ENCODE results near the gene SGPP1.
"Not testable (repeated sequence)": the region's sequence is repeated elsewhere in the genome, so short reads cannot be mapped to it uniquely, and the experiment has no call there.

SGPP1 gene

GRCh38 chr14:63678536-63678935 lies 49.3 kb downstream of the SGPP1 start:
- DNase-seq (ENCODE audit: low read depth), result no peak
- no peak overlapping the region for H3K4me3 ChIP-seq (ENCODE audit: low read depth, low read length)

- DNase-seq (ENCODE audit: low read depth), result peak; percentile 17
- no peak overlapping the region for H3K4me3 ChIP-seq (ENCODE audit: low read depth, low read length)
Measured at GRCh38 chr14:63677891-63678379, 49.9 kb downstream of the SGPP1 start.

- H3K4me3 ChIP-seq (ENCODE audit: low read depth, low read length), result no peak overlapping the region
- DNase-seq (ENCODE audit: low read depth), result no peak
Measured at GRCh38 chr14:63676615-63677014, 51.2 kb downstream of the SGPP1 start.

GRCh38 chr14:63673886-63674497 lies 53.9 kb downstream of the SGPP1 start:
- DNase-seq (ENCODE audit: low read depth), result no peak
- H3K4me3 ChIP-seq (ENCODE audit: low read depth, low read length), result no peak overlapping the region

GRCh38 chr14:63673255-63673654 lies 54.6 kb downstream of the SGPP1 start:
- no peak for DNase-seq (ENCODE audit: low read depth)
- H3K4me3 ChIP-seq (ENCODE audit: low read depth, low read length), result no peak overlapping the region

GRCh38 chr14:63672417-63673180 lies 55.3 kb downstream of the SGPP1 start:
- no peak overlapping the region for H3K4me3 ChIP-seq (ENCODE audit: low read depth, low read length)
- DNase-seq (ENCODE audit: low read depth), result no peak

- no peak for DNase-seq (ENCODE audit: low read depth)
- no peak overlapping the region for H3K4me3 ChIP-seq (ENCODE audit: low read depth, low read length)
Measured at GRCh38 chr14:63671987-63672386, 55.9 kb downstream of the SGPP1 start.

GRCh38 chr14:63670692-63671091 lies 57.2 kb downstream of the SGPP1 start:
- no peak overlapping the region for H3K4me3 ChIP-seq (ENCODE audit: low read depth, low read length)
- DNase-seq (ENCODE audit: low read depth), result no peak

- H3K4me3 ChIP-seq (ENCODE audit: low read depth, low read length), result no peak overlapping the region
- no peak for DNase-seq (ENCODE audit: low read depth)
Measured at GRCh38 chr14:63666335-63666734, 61.5 kb downstream of the SGPP1 start.

DNA sequence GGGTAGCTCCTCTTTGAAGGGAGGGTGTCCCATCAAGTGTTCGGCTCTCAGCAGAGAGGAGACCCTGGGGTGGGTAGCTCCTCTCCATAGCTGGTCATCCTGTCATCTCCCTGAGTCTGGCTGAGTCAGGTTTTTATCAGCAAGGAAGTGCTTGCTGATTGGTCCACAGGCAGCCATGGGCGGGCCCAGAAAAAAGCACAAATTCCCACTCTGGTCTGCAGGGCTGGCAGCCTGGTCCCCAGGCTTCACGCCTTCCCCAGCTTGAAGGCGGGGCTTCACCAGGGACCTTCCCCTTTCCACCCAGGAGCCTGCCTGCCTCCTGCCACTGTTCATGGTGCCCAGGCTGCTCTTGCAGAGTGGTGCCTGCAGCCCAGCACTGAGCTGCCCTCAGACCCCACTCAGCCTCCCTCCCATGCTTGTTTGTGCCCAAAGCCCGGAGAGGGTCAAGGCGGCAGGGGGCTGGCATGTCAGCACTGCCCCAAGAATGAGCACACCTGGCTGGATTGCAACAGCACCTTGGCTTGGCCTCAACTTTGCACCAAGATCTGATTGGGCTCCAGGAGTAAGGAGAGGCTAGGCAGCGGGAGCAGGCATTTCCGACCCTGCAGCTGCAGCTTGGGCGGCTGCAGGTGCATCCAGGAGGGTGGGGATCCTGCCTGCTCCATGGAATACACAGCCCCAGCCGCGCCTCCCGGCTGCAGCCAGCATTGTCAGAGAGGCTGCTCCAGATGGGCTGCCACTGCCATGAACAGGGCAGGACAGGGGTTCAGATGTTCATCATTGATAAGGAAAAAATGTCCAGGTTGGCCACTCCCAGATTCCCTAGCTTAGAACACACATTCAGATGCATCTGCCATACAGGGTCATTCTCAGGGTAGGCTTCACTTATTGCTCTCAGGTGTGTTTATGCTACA lies 64.2 kb downstream of the SGPP1 start:
- H3K4me3 ChIP-seq (ENCODE audit: low read depth, low read length), result no peak overlapping the region
- no peak for DNase-seq (ENCODE audit: low read depth)

- H3K4me3 ChIP-seq (ENCODE audit: low read depth, low read length), result no peak overlapping the region
- DNase-seq (ENCODE audit: low read depth), result no peak
Measured at GRCh38 chr14:63662776-63663175, 65.1 kb downstream of the SGPP1 start.

DNA sequence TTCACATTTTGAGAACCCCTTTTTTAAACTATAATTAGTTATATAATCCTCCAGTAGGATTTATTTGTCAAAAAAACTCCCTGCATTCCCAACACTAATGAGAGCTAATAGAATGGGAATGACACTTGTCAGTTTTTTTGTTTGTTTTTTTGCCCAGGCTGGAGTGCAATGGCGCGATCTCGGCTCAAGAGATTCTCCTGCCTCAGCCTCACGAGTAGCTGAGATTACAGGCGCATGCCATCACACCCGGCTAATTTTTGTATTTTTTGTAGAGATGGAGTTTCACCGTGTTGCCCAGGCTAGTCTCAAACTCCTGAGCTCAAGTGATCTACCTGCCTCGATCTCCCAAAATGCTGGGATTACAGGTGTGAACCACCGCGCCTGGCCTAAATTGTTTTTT lies 66.0 kb downstream of the SGPP1 start:
- DNase-seq (ENCODE audit: low read depth); H3K4me3 ChIP-seq (ENCODE audit: low read depth, low read length): not testable (repeated sequence)

DNA sequence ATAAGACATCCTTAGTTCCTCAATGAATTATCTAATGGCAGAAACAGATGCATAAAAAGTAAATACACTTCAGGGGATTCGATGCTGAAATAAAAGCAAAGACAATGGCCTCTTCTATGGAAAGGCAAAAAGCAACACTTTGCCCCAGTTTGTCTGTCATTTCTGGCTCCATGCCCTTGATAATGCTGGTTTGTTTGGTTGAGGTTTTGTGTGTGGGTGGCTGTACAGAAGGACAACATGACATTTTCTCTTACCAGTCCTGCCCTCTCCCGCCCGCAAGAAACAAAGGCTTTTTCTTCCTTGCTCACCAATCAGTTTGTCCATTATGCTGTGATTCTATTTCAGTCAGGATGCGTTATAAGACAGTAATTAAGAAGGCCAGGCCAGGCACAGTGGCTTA lies 68.1 kb downstream of the SGPP1 start:
- H3K4me3 ChIP-seq (ENCODE audit: low read depth, low read length), result no peak overlapping the region

DNA sequence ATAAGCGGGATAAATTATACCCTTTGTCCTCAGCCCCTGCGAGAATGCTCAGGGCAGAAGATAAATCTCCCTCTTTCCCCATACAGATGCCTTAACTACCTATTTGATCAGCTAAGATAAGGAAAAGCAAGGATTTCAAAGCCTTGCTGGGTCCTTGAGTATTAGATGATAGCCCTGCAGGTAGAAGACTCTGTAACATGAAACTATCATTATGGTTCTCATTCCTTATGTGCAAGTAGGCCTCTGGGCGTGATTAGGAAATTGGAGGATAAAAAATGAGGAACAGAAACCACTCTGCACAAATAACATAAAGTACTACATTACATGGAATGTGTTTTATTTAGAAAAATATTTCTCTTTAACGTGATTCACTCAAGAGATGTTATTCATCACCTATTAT lies 71.7 kb downstream of the SGPP1 start:
- DNase-seq (ENCODE audit: low read depth), result no peak
- no peak overlapping the region for H3K4me3 ChIP-seq (ENCODE audit: low read depth, low read length)

More for the DNA sequence above, 68.1 kb downstream of the SGPP1 start:
- DNase-seq (ENCODE audit: low read depth), result no peak

- no peak overlapping the region for H3K4me3 ChIP-seq (ENCODE audit: low read depth, low read length)
- DNase-seq (ENCODE audit: low read depth), result no peak
Measured at GRCh38 chr14:63654936-63655335, 72.9 kb downstream of the SGPP1 start.

DNA sequence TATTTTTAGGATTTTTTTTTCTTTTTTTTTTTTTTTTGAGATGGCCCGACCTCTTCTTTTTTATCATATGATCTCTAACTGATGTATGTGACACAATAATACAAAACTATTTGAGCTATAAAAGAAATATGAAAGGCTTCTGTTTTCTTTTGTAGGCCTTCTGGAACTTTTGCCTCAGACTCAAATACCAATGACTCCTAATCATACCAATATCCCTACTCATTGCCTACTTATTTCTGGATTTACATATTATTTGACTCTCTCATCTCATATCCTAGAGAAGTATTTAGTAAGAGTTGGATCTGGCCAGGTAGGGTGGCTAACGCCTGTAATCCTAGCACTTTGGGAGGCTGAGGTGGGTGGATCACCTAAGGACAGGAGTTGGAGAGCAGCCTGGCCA lies 73.5 kb downstream of the SGPP1 start:
- H3K4me3 ChIP-seq (ENCODE audit: low read depth, low read length), result no peak overlapping the region
- DNase-seq (ENCODE audit: low read depth), result no peak

DNA sequence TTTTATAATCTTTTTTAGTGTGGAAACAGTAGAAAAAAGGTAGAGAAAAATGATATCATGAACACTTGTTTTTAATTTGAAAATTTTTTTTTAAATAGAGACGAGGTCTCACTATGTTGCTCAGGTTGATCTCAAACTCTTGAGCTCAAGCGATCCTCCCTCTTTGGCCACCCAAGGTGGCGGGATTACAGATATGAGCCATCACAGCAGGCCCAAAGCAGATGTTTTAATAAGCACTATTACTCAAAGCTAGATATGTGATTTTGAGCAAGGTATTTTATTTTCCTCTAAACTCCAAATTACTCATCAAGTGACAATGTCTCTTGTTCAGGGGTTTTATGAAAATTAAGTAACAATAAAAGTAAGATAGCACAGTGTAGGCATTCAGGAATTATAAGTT lies 75.5 kb downstream of the SGPP1 start:
- DNase-seq (ENCODE audit: low read depth), result no peak
- no peak overlapping the region for H3K4me3 ChIP-seq (ENCODE audit: low read depth, low read length)

DNA sequence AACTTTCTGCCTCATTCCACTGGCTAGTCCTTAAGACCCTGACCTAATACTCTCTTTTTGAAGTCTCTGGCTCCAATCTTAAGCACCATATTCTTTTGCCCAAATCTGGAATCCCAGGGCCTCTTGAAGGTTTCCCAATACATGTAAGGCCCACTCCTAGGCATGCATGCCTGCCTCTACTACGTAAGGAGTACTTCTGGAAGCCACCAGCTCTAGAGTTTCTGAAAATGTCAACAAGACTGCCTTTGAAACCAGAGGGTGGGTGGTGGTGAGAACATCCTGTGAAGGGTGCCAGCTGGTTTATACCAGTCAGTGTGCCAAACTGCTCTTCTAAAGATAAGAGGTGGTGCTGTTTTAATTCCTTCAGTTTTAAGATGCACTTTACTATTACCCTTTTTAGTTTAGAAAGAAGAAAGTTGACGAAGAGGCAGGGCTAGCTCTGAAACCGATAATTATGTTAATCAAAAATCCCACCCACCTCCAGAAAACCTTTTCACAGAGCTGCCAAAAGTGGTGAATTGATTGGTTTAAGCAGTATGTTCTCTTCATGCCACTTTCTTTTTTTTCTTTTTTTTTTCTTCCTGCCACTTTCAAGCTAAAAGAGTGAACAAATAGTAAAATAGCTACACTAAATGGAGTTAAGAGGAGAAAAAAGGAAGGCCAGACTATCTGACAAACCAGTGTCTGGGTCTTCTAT lies 77.5 kb downstream of the SGPP1 start:
- no peak overlapping the region for H3K4me3 ChIP-seq (ENCODE audit: low read depth, low read length)
- no peak for DNase-seq (ENCODE audit: low read depth)

GRCh38 chr14:63647696-63648410 lies 80.0 kb downstream of the SGPP1 start:
- H3K4me3 ChIP-seq (ENCODE audit: low read depth, low read length), result no peak overlapping the region
- no peak for DNase-seq (ENCODE audit: low read depth)

Measured in skeletal muscle cell (primary cell).